GM12873 (cell line): ENCODE measurements around the gene AP3S2.

Experiments used
- CTCF ChIP-seq: IDR thresholded peaks from 2 replicates; pipeline ENCODE4 v1.5.1; 2012; ENCODE audit warnings: low read depth, mild to moderate bottlenecking, moderate library complexity, low read length, control low read depth; ENCODE audit not compliant: insufficient read depth; ENCODE audit errors: missing control alignments

The AP3S2 gene

GRCh38 chr15:89792106-89792805 is 101.5 kb downstream of the AP3S2 start:
- no peak for TF ChIP-seq CTCF

- TF ChIP-seq CTCF: no peak
These were observed 103.1 kb downstream of the AP3S2 start for GRCh38 chr15:89790661-89791060.

GRCh38 chr15:89790206-89790605 is 103.6 kb downstream of the AP3S2 start:
- TF ChIP-seq CTCF: no peak

GRCh38 chr15:89787944-89788343 is 105.8 kb downstream of the AP3S2 start:
- no peak for TF ChIP-seq CTCF

- no peak for TF ChIP-seq CTCF
These were observed 108.0 kb downstream of the AP3S2 start for GRCh38 chr15:89785774-89786140.

- TF ChIP-seq CTCF: no peak
These were observed 108.6 kb downstream of the AP3S2 start for GRCh38 chr15:89785064-89785773.

- no peak for TF ChIP-seq CTCF
These were observed 109.2 kb downstream of the AP3S2 start for GRCh38 chr15:89784686-89784960.
